Glomerular endothelial cell (primary cell): ENCODE results near the gene NDUFV3. TPM values are rescaled to one million over a fixed set of nuclear protein-coding genes. Genes with fewer than 3 reads are reported as not detected.
"Not testable (repeated sequence)": the region's sequence is repeated elsewhere in the genome, so short reads cannot be mapped to it uniquely, and the experiment has no call there.

Experiments used
- DNase-seq: peaks from one replicate; pipeline ENCODE4 v3.0.0-alpha.2; 2011; ENCODE audit warnings: low read depth, low spot score; ENCODE audit errors: extremely low read depth
- total RNA-seq: library from RNA; depleted of rRNA; stranded (reverse); fragments of >200 nt; gene quantifications from 2 replicates; pipeline ENCODE4 v1.2.3, GENCODE V29; 2015

Gene NDUFV3
- total RNA-seq, 1 donor from 2014 or later = 49.3 TPM

- DNase-seq = no peak
Measured at GRCh38 chr21:42855937-42856335, 37.2 kb upstream of the NDUFV3 start.

- no peak for DNase-seq
Measured at GRCh38 chr21:42857216-42857615, 35.9 kb upstream of the NDUFV3 start.

- no peak for DNase-seq
Measured at GRCh38 chr21:42858185-42858847, 34.8 kb upstream of the NDUFV3 start.

- DNase-seq = no peak
Measured at GRCh38 chr21:42858957-42859890, 33.9 kb upstream of the NDUFV3 start.

- DNase-seq = no peak
Measured at GRCh38 chr21:42859891-42860230, 33.2 kb upstream of the NDUFV3 start.

- no peak for DNase-seq
Measured at GRCh38 chr21:42860345-42860744, 32.8 kb upstream of the NDUFV3 start.

GRCh38 chr21:42861311-42861847 lies 31.7 kb upstream of the NDUFV3 start:
- no peak for DNase-seq

- DNase-seq = no peak
Measured at GRCh38 chr21:42861848-42862400, 31.2 kb upstream of the NDUFV3 start.

- no peak for DNase-seq
Measured at GRCh38 chr21:42862774-42863503, 30.2 kb upstream of the NDUFV3 start.

- no peak for DNase-seq
Measured at GRCh38 chr21:42863504-42863870, 29.6 kb upstream of the NDUFV3 start.

- DNase-seq = no peak
Measured at GRCh38 chr21:42864286-42864685, 28.8 kb upstream of the NDUFV3 start.

- no peak for DNase-seq
Measured at GRCh38 chr21:42864815-42865775, 28.0 kb upstream of the NDUFV3 start.

GRCh38 chr21:42865776-42866160 lies 27.3 kb upstream of the NDUFV3 start:
- DNase-seq = no peak

GRCh38 chr21:42868196-42868595 lies 24.9 kb upstream of the NDUFV3 start:
- DNase-seq = no peak

GRCh38 chr21:42873096-42873495 lies 20.0 kb upstream of the NDUFV3 start:
- DNase-seq = no peak

- DNase-seq = not testable (repeated sequence)
Measured at GRCh38 chr21:42875811-42876210, 17.3 kb upstream of the NDUFV3 start.

- DNase-seq = no peak
Measured at GRCh38 chr21:42878678-42878992, 14.5 kb upstream of the NDUFV3 start.

- DNase-seq = peak; percentile 76
Measured at GRCh38 chr21:42878993-42879787, 13.9 kb upstream of the NDUFV3 start, which contains the start of gene WDR4. Gene WDR4, minus strand, starts transcription at chr21:42879539. Its CDS starts 44 bp downstream, at chr21:42879495.

GRCh38 chr21:42880352-42880751 lies 12.8 kb upstream of the NDUFV3 start:
- no peak for DNase-seq
